NCI-H1694 (cell line): Measurements from ENCODE around the gene CUEDC2.

Source experiments
- DNase-seq: peaks from one replicate; lab custom pipeline; 2025; lab: John Stamatoyannopoulos, UW

Gene CUEDC2, protein sequence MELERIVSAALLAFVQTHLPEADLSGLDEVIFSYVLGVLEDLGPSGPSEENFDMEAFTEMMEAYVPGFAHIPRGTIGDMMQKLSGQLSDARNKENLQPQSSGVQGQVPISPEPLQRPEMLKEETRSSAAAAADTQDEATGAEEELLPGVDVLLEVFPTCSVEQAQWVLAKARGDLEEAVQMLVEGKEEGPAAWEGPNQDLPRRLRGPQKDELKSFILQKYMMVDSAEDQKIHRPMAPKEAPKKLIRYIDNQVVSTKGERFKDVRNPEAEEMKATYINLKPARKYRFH

DNA sequence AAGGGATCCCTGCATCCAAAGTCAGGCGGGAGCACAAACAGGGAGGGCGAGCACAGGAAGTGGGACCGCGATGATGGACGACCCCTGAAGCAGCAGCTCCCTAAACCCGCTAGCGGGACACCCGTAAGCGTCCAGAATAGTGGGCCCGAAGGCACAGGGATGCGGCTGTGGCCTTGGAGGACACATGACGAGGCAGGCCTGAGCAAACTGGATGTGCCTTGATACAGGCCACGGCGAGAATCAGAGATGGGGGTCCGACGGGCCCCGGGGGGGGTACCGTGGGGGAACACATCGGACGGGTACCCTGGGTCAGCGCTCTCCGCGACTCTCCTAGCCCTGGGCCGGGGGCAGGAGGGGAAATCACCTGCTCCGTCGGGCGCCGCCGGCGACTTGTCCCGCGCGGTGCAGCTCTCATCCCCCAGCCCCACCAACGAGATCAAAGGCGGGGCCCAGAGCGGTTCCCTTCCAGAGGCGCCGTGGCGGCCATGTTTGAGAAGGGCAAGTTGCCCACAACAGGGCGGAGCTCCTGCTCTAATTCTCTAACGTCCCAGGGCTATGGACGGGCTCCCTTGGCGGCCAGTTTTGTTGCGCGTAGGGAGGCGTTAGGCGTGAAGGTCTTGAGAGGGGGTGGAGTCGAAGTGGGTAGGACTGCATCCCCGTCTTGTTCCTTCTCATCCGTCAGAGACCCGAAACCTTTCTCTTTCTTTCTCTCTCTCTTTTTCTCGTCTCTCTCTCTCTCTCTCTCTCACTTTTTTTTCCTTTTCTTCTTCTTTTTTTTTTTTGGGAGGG is at the start of gene CUEDC2:
Gene CUEDC2, minus strand, starts transcription at position 413 of the 789 bp plus-strand sequence. CDS start 7,386 bp downstream, outside the sequence.
- DNase-seq = peak; percentile 93

DNA sequence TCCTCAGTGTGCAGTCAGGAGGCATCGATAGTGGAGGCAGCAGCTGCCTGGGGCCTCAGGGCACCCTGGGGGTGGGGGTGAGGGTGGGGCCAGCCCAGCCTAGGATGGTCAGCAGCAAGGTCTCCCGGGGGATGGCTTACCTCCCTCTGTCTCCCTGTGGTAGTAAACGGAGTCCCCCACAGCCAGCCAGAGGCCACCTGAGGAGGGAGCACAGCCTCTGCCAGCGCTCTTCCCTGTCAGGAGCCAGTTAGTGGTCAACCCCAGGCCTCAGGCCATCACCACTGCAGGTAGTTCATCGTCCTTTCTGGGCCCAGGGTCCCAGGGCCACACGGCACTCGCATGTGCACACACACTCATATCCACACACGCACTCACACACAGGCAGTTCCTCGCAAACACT is 48.0 kb upstream of the CUEDC2 start:
- no peak for DNase-seq

DNA sequence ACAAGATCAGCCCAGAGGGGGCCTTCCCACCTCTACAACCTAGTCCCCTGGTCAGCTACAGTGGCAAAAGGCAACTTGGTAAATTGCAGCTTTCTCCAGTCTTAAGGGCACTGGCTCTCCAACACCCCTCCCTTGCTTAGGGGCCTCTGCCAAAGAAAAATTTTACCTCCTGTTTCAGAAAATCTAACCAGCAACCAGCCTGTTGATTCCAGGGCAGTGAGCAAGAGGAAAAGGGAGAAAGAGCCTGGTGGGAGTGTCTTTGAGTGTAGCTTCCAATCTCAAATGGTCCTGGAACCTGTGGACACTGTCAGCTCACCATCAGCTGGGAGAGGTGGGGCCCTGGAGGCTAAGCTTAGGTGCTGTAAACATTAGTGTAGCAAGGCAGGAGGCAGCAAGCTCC is 47.3 kb upstream of the CUEDC2 start:
- no peak for DNase-seq

DNA sequence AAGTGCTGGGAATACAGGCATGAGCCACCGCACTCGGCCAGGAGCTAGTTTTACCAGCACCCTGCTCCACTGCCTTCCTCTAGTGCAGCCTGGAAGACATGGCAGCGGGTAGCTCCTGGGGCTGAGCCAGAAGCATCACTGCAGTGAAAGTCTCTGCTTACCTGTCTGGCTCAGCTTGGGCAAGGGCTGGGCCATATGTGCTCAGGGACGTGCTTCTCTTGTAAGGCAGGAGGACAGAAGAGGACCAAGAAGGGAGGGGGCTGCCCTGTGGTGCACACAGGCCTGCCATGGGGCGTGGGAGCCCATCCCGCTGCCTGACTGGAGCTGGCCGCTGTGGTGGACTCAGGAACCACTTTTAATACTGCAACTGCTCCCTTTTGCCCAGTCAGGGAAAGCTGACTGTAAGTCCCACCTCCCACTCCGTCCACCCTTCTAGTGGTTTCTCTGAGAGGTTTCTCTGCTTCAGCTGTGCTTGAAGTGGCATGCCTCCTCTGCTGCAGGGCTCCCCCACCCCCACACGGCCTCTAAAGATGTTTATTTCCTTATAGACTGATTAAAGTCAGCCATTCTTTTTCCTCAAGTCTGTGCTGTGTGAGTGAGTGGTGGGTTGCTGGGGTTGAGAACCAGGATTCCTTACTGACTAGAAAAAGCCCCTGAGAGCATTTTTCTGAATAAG is 44.2 kb upstream of the CUEDC2 start:
- DNase-seq = no peak

DNA sequence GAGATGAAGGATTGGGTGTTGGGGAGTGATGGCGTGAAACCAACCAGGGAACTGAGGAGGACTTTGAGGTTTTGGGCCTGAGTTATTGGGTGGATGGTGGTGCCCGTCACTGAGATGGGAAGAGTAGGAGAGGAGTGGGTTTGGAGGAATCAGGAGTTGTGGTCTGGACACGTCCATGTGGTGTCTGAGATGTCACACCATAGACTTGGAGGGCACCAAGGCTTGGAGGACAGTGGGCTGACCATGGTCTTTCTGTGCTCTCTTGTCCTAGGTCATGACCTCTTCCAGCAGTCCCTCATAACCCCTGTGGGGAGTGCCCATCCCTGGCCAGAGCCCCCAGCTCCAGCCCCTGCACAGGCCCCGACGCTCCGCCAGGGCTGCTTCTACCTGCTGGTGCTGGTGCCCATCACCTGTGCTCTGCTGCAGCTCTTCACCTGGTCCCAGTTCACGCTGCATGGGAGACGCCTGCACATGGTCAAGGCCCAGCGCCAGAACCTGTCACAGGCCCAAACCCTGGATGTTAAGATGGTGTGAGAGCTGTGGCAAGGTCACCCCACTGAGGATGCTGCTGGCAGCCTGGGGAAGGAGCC is 43.2 kb upstream of the CUEDC2 start:
- no peak for DNase-seq

DNA sequence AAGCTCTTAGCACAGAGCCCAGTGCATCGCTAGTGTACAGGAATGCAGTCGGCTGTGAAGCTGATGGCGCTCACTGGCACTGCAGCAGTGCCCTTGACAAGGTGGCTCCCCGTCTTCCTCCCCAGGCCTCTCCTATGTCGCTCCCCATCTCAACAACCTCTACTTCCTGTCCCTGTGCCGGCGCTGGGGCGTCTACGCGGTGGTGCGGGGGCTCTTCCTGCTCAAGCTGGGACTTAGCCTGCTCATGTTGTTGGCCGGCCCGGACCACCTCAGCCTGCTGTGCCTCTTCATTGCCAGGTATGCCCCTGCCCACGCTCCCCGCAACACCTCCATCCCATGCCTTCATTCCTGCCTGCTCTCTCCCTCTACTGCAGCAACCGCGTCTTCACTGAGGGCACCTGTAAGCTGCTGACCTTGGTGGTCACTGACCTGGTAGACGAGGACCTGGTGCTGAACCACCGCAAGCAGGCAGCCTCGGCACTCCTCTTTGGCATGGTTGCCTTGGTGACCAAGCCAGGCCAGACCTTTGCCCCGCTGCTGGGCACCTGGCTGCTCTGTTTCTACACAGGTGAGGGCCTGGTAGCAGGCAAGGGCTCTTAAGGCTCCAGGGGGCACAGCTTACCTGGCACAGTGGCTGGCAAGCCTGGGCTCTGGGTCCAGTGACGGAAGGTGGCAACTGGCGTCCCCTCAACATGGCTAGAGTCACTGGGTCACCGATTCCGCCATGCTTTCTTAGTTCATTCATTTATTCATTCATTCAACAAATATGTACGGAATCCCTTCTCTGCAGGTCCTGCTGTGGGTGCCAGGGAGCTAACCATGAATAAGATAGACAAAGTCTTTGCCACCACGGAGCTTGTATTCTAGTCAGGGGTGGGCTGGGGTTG is 41.3 kb upstream of the CUEDC2 start:
- DNase-seq = no peak

DNA sequence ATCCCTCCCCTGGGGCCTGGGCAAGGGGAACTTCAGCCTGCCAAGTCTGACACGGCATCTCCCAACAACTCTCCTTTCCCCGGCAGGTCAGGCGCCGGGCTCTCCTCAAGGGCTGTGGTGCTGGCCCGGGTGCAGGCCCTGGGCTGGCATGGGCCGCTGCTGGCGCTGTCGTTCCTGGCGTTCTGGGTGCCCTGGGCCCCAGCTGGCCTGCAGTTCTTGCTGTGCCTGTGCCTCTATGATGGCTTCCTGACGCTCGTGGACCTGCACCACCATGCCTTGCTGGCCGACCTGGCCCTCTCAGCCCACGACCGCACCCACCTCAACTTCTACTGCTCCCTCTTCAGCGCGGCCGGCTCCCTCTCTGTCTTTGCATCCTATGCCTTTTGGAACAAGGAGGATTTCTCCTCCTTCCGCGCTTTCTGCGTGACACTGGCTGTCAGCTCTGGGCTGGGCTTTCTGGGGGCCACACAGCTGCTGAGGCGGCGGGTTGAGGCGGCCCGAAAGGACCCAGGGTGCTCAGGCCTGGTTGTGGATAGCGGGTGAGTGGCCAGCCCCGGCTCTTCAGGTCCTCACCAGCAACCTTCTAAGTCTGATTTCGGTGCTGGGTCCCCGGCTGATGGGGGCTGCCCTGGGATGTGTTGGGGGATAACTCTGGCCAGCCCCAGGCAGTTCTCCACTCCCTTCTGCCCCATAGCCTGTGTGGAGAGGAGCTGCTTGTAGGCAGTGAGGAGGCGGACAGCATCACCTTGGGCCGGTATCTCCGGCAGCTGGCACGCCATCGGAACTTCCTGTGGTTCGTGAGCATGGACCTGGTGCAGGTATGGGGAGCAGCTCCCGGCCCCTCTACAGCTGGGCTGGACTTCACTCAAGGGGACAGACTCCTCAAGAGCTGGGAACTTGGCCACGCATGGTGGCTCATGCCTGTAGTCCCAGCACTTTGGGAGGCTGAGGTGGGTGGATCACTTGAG is 38.5 kb upstream of the CUEDC2 start:
- no peak for DNase-seq

DNA sequence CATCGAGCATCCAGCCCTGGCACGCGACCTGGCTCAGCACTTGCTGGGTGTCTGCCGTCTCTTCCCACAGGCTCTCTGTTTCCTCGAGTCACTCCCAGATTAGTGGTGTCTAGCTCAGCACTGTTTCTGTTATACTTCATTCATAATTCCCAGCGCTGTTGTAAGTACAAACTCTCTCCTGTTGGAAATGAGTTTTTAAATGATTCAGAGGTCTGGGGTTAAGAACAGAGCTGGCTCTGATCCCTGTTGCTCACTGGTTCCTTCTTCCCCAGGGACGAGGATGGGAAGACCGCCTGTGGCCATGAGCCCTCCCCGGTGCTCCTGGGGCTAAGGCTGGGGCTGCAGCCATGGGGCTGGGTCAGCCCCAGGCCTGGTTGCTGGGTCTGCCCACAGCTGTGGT is 36.3 kb upstream of the CUEDC2 start:
- no peak for DNase-seq

DNA sequence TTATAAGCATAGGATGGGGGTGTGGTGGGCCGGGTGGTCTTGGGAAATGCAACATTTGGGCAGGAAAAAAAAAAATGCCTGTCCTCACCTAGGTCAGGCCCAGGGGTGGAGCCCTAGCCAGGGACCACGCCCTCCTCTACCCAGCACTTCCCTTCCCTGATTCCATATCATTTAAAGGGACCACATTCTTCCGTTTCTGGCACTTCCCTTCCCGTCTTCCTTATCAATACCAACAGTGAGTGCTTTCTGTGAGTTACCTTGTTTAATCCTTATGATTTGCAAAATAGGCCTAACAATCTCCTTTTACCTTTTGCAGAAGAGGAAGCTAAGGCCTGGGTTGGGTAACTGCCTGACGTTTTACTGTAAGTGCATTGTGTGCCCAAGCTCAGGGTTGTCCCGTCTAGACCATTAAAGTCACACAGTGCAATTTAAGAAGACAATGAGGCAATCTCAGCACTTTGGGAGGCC is 35.6 kb upstream of the CUEDC2 start:
- no peak for DNase-seq

DNA sequence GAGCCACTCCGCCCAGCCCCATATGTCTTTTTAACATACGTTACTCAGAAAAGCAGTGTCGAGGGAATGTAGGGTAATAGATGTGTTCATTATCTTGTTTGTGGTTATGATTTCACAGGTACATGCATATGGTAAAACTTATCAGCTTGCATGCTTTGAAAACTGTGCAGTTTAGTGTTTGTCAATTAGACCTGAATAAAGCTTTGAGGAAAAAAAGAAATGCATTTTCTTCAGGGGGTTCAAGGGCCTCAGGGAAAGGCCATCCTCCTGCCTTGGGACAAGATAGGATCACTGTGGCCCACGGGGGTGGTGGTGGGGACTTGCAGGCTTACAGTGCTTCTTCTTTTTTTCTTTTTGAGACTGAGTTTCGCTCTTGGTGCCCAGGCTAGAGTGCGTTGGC is 34.9 kb upstream of the CUEDC2 start:
- no peak for DNase-seq

DNA sequence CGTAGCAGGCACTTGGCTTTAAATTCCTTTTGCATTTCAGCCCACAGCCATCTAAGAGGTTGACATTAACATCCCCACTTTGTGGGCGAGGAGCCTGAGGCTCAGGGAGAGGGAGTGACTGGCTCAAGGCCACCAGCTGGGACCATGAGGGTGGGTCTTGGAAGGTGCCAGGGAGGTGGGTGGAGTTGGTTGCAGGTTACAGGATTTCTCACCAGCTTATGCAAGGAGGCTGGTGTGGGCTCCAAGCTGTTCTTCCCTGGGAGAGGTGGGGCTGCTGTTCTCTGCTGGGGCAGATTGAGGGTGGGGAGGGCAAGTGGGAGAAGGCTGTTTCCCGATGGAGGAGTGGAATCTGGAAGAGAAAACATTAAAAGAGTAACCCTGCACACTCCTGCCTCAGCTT is 33.1 kb upstream of the CUEDC2 start:
- no peak for DNase-seq

DNA sequence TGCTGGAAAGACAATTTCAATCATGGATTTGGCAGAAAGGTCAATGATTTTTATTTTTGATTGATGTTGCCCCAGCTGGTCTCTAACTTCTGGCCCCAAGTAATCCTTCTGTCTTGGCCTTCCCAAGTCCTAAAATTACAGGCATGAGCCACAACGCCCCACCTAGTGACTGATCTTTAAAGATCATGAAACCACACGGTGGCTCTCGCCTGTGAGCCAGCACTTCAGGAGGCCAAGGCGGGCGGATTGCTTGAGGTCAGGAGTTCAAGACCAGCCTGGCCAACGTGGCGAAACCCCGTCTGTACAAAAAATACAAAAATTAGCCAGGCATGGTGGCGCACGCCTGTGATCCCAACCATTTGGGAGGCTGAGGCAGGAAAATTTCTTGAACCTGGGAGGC is 31.6 kb upstream of the CUEDC2 start:
- no peak for DNase-seq

DNA sequence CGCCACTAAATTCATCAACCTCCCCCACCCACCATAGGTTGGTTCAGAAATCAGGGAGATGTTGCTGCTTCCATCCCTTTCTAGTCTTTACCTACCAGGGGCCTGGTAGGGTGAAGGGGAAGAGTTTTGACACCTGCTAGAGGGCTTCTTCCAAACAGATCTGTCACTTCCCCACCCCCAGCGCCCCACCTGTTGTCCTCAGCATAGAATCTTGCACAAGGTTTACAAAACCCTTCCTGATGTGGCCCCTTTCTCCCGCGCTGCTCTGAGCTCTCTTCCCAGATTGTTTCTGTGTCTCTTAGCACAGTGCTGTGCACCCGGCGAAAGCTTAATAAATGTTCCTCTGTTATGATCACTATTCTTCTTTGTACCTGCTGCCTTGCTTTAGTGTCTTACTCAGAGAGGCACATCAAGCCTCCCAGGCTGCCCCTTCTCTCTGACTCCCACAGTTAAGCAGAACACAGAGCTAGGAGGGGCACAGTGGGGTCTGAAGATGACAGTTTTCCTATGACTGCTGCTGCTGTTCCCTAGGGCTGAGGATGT is 30.2 kb upstream of the CUEDC2 start:
- no peak for DNase-seq

DNA sequence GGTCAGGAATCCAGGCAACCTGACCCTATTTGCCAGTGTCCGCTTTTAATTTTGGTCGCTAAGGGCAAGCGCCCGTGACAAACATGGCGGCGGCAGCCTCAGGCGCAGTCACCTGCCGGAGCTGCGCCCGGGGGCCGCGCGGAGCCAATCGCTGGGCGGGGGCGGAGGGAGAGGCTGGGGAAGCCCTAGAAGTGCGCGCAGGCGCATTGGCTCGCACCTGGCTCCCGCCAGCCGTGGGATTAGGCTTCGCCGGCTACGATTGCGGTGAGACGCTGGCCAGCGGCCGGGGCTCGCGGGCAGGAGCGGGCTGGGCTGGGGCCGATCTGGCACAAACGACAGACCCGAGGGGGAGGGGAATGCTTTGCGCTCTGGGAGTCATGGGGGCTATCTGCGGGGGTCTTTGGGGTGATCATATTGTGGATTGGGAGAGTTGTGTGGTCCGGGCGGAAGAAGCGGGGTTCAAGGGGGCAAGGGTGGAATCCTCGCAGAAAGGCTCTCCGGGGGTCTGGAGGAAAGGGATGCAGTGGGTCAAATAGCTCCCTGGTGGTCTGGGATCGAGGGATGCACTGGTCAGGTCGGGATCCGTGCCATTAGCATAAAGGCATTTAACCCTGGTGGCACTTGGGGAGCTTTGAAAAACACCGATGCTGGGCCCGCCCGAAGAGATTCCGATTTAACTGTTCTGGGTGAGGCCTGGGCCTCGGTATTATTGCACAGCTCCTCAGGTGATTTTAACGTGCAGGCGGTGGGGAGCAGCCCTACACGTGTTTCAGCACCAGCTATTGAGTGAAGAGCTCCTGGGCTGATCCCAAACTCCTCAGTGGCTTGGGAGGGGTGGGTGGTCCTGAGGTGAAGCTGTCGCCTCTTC is 29.0 kb upstream of the CUEDC2 start:
- peak; percentile 66 for DNase-seq

DNA sequence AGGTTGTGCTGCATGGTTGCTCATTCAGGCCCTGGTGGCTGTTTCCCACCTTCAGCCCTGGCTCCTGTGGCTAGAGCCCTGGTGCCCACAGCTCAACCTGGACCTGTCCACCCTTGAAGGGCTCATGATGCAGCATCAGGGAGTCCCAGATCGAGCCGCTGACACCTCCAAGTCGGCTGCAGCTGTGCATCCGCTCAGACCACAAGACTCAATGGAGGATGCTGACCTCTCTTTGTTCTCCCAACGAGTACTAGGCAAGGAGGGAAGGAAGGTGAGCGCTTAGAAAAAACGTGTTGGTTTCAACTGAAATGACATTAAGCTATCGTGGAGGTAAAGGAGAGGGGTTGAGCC is 28.4 kb upstream of the CUEDC2 start:
- no peak for DNase-seq

DNA sequence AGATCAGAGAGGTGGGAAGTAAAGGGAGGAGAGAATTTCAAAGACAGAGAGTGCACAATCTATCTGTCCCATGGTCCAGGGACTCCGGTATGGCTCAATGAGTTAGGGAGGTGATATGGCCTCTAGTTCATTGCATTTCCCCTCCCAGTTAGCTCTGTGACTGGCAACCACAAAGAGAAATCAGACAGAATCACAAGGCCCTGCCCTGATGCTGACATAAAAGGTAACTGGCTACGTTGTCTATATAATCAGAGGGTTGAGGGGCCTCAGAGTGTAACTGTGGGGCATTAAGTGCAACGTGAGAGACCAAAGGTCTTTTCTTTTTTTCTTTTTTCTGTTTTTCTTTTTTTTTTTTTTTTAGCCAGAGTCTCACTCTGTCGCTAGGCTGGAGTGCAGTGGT is 26.3 kb upstream of the CUEDC2 start:
- no peak for DNase-seq

DNA sequence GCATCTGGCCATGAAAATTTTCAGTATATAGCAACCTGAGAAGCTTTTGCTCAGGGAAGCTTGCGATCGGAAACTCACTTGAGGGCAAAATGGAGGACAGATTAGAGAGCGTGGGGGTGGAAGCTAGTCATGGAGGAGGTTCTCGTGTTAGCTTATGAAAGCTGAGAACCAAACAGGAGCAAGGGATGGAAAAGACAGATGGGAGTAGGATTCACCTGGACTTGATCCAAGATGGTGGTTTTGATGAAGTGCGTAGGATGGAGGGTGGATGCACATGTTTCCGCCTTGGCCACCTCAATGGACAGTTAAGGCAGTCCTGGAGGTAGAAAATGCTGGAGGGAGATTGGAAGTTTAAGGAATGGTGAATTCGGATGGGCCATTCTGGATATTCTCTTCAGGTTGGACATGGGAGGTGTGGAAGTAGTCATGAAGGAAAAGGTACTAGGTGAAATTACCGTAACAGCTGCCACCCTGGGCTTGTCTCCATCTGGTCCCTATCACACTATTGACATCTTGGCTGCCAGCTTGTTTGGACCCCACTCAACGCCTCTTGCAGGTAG is 25.3 kb upstream of the CUEDC2 start:
- peak; percentile 83 for DNase-seq

DNA sequence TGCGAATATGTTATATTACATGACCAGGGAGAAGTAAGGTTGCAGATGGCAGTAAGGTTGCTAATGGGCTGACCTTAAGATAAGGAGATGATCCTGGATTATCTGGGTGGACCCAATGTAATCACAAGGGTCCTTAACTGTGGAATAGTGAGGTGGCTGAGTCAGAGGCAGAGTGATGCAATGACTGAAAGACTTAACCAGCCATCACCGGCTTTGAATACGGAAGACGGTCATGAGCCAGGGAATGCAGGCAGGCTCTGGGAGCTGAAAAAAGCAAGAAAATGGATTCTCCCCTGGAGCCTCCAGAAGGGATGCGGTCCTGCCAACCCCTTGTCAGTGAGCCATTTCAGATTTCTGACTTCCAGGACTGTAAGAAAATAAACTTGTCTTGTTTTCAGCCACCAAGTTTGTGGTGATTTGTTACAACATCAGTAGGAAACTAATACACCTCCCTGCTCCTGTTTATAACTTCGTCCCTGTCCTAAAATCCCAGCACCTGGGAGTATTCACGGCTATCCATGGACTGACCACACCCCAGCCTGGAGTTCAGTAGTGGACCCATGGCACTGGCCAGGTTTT is 23.6 kb upstream of the CUEDC2 start:
- DNase-seq = no peak
